GM12892 (cell line): ENCODE results near the gene ACTL7A.

Source experiments
- POLR2AphosphoS5 ChIP-seq: IDR thresholded peaks from 2 replicates; pipeline ENCODE4 v1.6.1; 2011; ENCODE audit warnings: low read depth, low read length, control low read depth
- TAF1 ChIP-seq: IDR thresholded peaks from 2 replicates; pipeline ENCODE4 v1.6.1; 2011; ENCODE audit warnings: low read depth, mild to moderate bottlenecking, control low read depth, low read length, borderline replicate concordance

GRCh38 chr9:108854641-108855528 is 7.2 kb upstream of the ACTL7A start:
- TF ChIP-seq TAF1, result no peak
- no peak for TF ChIP-seq POLR2AphosphoS5
